Measurements from ENCODE around the gene ARHGAP1.
"Not testable (repeated sequence)": the region's sequence is repeated elsewhere in the genome, so short reads cannot be mapped to it uniquely, and the experiment has no call there.

The ARHGAP1 gene

GRCh38 chr11:46673713-46674462, 26.5 kb downstream of the ARHGAP1 start:
- no peak for DNase-seq (ENCODE audit: low read depth)

GRCh38 chr11:46672381-46672839, 28.0 kb downstream of the ARHGAP1 start:
- no peak for DNase-seq (ENCODE audit: low read depth)

GRCh38 chr11:46671958-46672315, 28.5 kb downstream of the ARHGAP1 start:
- DNase-seq (ENCODE audit: low read depth), result no peak

GRCh38 chr11:46670521-46670920, 29.9 kb downstream of the ARHGAP1 start:
- DNase-seq (ENCODE audit: low read depth), result not testable (repeated sequence)

- no peak for DNase-seq (ENCODE audit: low read depth)
Measured at GRCh38 chr11:46669711-46670139, 30.7 kb downstream of the ARHGAP1 start.

GRCh38 chr11:46668480-46669085, 31.8 kb downstream of the ARHGAP1 start:
- DNase-seq (ENCODE audit: low read depth), result no peak

- no peak for DNase-seq (ENCODE audit: low read depth)
Measured at GRCh38 chr11:46667043-46667481, 33.4 kb downstream of the ARHGAP1 start.

- DNase-seq (ENCODE audit: low read depth), result no peak
Measured at GRCh38 chr11:46666516-46666915, 33.9 kb downstream of the ARHGAP1 start.

- no peak for DNase-seq (ENCODE audit: low read depth)
Measured at GRCh38 chr11:46665356-46665755, 35.1 kb downstream of the ARHGAP1 start.

- no peak for DNase-seq (ENCODE audit: low read depth)
Measured at GRCh38 chr11:46664612-46665011, 35.8 kb downstream of the ARHGAP1 start.

GRCh38 chr11:46663277-46663940, 37.0 kb downstream of the ARHGAP1 start:
- no peak for DNase-seq (ENCODE audit: low read depth)

- no peak for DNase-seq (ENCODE audit: low read depth)
Measured at GRCh38 chr11:46662366-46662765, 38.1 kb downstream of the ARHGAP1 start.

GRCh38 chr11:46661836-46662235, 38.6 kb downstream of the ARHGAP1 start:
- no peak for DNase-seq (ENCODE audit: low read depth)

- DNase-seq (ENCODE audit: low read depth), result peak; percentile 72
Measured at GRCh38 chr11:46659908-46660307, 40.5 kb downstream of the ARHGAP1 start.

- peak; percentile 43 for DNase-seq (ENCODE audit: low read depth)
Measured at GRCh38 chr11:46658259-46658658, 42.2 kb downstream of the ARHGAP1 start.

GRCh38 chr11:46657186-46657585, 43.2 kb downstream of the ARHGAP1 start:
- no peak for DNase-seq (ENCODE audit: low read depth)

GRCh38 chr11:46655631-46656030, 44.8 kb downstream of the ARHGAP1 start:
- no peak for DNase-seq (ENCODE audit: low read depth)

GRCh38 chr11:46649180-46649738, 51.2 kb downstream of the ARHGAP1 start:
- peak; percentile 96 for DNase-seq (ENCODE audit: low read depth)

- no peak for DNase-seq (ENCODE audit: low read depth)
Measured at GRCh38 chr11:46643986-46644385, 56.4 kb downstream of the ARHGAP1 start.

- no peak for DNase-seq (ENCODE audit: low read depth)
Measured at GRCh38 chr11:46643531-46643930, 56.9 kb downstream of the ARHGAP1 start.

GRCh38 chr11:46642627-46643335, 57.6 kb downstream of the ARHGAP1 start:
- DNase-seq (ENCODE audit: low read depth), result no peak

GRCh38 chr11:46641639-46642038, 58.8 kb downstream of the ARHGAP1 start:
- DNase-seq (ENCODE audit: low read depth), result no peak
